ENCODE results near the gene DIP2B. TPM values are rescaled to one million over a fixed set of nuclear protein-coding genes. Genes with fewer than 3 reads are reported as not detected.

Gene DIP2B
- polyA plus RNA-seq, 1 of the 3 experiments (the other 2 are of a cell fraction): 6.6 TPM

DNA sequence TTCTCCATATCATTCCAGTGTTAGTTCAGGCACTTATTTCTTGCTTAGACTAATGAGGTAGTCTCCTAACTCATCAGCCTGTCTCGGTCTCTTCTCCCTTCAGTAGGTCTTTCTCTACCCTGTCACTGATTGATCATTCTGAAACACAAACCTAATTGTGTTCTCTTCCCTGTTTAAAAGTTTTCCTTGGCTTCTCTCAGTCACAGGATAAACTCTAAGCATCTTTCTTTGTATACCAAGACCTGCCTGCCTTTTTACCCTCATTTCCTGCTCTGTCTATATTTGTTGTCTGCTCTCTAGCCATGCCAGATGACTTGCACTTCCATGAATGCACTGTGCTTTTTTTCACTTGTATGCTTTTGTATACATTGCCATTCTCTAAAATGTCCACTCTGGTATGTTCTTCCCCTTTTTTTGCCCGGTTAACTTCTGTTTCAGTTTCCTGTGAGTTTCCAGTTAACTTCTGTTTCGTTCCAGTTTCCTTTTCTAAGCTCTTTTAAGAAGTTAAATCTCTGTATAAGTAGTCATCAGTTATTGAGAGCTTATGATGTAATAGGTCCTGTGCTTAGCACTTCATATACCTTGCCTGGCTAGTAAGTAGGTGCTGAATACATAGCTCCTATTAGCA is 12.8 kb downstream of the DIP2B start:
- Histone ChIP-seq H3K9me3 (no peaks in the 10 kb centered on the region), H3K4me3 (ENCODE audit: low read depth in 2 of 2, low read length in 1 of 2) (0 out of 4 replicates have a peak overlapping the region, but pooled peaks of 1 of the 2 experiments have one; percentile 5), H3K27ac (ENCODE audit: low read depth in 2 of 2, low read length in 1 of 2) (peak overlapping the region in 1 of 2 experiments; percentile 71; a peak in 2 of 4 replicates), H3K36me3 (replicated peaks in 1 of 2; ENCODE audit: control insufficient read depth in 1 of 2, insufficient read depth in 2 of 2, low read length in 1 of 2) (no peaks in the 10 kb centered on the region), H3K9me2 (no peaks in the 10 kb centered on the region), H3K9ac (peak overlapping the region; percentile 10; the same call in 1 of the 2 replicates), H3K27me3 (ENCODE audit: insufficient read depth) (no peaks in the 10 kb centered on the region), H3F3A (replicated peaks; ENCODE audit: insufficient read depth) (peaks cover 18% of the 10 kb centered on the region), H3K79me2 (ENCODE audit: insufficient read depth) (peaks cover 93% of the 10 kb centered on the region), H4K20me1 (ENCODE audit: insufficient read depth) (no peaks in the 10 kb centered on the region), H3K4me2 (peak overlapping the region; percentile 53), H3K4me1 (ENCODE audit: control insufficient read depth in 1 of 2, insufficient read depth in 2 of 2, low read depth in 1 of 2, low read length in 1 of 2) (peaks cover 0 to 15% of the 10 kb centered on the region in 2 experiments; a peak in 1 of 4 replicates), H2AFZ (ENCODE audit: low read depth) (no peak overlapping the region; the same call in 1 of the 2 replicates)
- CTCF ChIA-PET: interaction anchor here (1.1 kb wide), 1 partner anchor 9 kb away, joined by 3 read pairs; no protein-coding TSS in a partner anchor
- no peak for TF ChIP-seq PBX3 (IDR thresholded peaks at IDR 0.05)
- TF ChIP-seq, protein P1, sequence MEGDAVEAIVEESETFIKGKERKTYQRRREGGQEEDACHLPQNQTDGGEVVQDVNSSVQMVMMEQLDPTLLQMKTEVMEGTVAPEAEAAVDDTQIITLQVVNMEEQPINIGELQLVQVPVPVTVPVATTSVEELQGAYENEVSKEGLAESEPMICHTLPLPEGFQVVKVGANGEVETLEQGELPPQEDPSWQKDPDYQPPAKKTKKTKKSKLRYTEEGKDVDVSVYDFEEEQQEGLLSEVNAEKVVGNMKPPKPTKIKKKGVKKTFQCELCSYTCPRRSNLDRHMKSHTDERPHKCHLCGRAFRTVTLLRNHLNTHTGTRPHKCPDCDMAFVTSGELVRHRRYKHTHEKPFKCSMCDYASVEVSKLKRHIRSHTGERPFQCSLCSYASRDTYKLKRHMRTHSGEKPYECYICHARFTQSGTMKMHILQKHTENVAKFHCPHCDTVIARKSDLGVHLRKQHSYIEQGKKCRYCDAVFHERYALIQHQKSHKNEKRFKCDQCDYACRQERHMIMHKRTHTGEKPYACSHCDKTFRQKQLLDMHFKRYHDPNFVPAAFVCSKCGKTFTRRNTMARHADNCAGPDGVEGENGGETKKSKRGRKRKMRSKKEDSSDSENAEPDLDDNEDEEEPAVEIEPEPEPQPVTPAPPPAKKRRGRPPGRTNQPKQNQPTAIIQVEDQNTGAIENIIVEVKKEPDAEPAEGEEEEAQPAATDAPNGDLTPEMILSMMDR (IDR thresholded peaks at IDR 0.05): no peak
- TF ChIP-seq TCF12 (IDR thresholded peaks at IDR 0.05): no peak
- TF ChIP-seq, protein P2, sequence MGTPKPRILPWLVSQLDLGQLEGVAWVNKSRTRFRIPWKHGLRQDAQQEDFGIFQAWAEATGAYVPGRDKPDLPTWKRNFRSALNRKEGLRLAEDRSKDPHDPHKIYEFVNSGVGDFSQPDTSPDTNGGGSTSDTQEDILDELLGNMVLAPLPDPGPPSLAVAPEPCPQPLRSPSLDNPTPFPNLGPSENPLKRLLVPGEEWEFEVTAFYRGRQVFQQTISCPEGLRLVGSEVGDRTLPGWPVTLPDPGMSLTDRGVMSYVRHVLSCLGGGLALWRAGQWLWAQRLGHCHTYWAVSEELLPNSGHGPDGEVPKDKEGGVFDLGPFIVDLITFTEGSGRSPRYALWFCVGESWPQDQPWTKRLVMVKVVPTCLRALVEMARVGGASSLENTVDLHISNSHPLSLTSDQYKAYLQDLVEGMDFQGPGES (IDR thresholded peaks at IDR 0.05; ENCODE audit: low read depth, low read length): no peak
- WGBS (ENCODE audit: low lambda C conversion rate): 75% methylated on average over 3 of the region's 3 CpGs
- POLR2A ChIA-PET: no interaction called here
- no peak for DNase-seq

DNA sequence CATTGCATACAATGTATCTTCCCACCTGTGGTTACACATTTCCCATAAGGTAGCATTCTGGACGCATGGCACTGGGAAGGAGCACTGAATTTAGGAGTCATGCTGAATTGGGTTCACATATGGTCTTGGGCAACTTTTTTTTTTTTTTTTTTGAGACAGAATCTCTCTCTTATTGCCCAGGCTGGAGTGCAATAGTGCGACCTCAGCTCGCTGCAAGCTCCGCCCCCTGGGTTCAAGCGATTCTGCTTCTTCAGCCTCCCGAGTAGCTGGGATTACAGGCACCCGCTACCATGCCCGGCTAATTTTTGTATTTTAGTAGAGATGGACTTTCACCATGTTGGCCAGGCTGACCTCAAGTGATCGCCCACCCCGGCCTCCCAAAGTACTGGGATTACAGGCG is 13.3 kb downstream of the DIP2B start:
- Histone ChIP-seq H3K36me3 (replicated peaks in 1 of 2; ENCODE audit: control insufficient read depth in 1 of 2, insufficient read depth in 2 of 2, low read length in 1 of 2) (no peaks in the 10 kb centered on the region), H3K4me1 (ENCODE audit: control insufficient read depth in 1 of 2, insufficient read depth in 2 of 2, low read depth in 1 of 2, low read length in 1 of 2) (peaks cover 0 to 15% of the 10 kb centered on the region in 2 experiments; a peak in 1 of 4 replicates), H3K9me2 (no peaks in the 10 kb centered on the region), H3K27ac (ENCODE audit: low read depth in 2 of 2, low read length in 1 of 2) (peak overlapping the region in 1 of 2 experiments; percentile 71; a peak in 2 of 4 replicates), H3K9me3 (no peaks in the 10 kb centered on the region), H3K79me2 (ENCODE audit: insufficient read depth) (peaks cover 89% of the 10 kb centered on the region), H3K27me3 (ENCODE audit: insufficient read depth) (no peaks in the 10 kb centered on the region), H4K20me1 (ENCODE audit: insufficient read depth) (no peaks in the 10 kb centered on the region), H3K4me3 (ENCODE audit: low read depth in 2 of 2, low read length in 1 of 2) (0 out of 4 replicates have a peak overlapping the region, but pooled peaks of 1 of the 2 experiments have one; percentile 5), H3K9ac (no peak overlapping the region), H3F3A (replicated peaks; ENCODE audit: insufficient read depth) (peaks cover 18% of the 10 kb centered on the region), H3K4me2 (peak overlapping the region; percentile 53; the same call in 1 of the 2 replicates), H2AFZ (ENCODE audit: low read depth) (no peak overlapping the region)
- CTCF ChIA-PET: interaction anchor here (1.1 kb wide), 1 partner anchor 9 kb away, joined by 3 read pairs; no protein-coding TSS in a partner anchor
- WGBS (ENCODE audit: low lambda C conversion rate): over 99% methylated on average over 11 of the region's 11 CpGs
- POLR2A ChIA-PET: no interaction called here
- no peak for TF ChIP-seq CHD2 (IDR thresholded peaks at IDR 0.05; ENCODE audit: low read length, partially characterized antibody)
- TF ChIP-seq, protein P2 (IDR thresholded peaks at IDR 0.05; ENCODE audit: low read depth, low read length): no peak
- TF ChIP-seq, protein P3, sequence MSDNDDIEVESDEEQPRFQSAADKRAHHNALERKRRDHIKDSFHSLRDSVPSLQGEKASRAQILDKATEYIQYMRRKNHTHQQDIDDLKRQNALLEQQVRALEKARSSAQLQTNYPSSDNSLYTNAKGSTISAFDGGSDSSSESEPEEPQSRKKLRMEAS (IDR thresholded peaks at IDR 0.05; ENCODE audit: low read depth): no peak
- no peak for TF ChIP-seq TAF1 (IDR thresholded peaks at IDR 0.05; ENCODE audit: borderline replicate concordance, low read depth, low read length)
- no peak for DNase-seq
